GM18526 (cell line): ENCODE data around the gene CLC.

ENCODE experiments used
- POLR2A ChIP-seq: IDR thresholded peaks from 3 replicates; pipeline ENCODE4 v1.6.1; 2011; ENCODE audit not compliant: insufficient read length; ENCODE audit errors: extremely low read depth

Gene CLC

DNA sequence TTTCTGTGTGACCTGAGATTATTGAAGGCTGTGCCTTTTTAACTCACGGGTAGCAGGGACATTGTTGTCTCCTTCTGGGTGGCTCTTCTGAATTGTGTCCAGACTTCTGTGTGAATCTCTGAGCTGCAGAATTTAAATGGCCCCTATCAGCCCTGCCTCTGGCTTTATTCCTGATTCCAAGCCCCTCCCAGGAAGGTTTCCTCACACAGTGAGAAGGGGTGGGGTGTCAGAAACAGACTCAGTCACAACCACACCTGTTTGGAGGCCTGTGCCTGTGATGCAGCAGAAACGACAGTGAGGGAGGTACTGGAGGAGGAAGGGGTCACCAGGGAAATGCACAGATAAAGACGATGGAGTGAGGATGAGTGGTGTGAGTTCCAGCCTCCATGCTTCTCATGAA, at the start of gene CLC:
Gene CLC, minus strand, starts transcription at position 139 of the 400 bp plus-strand sequence. Its CDS starts 77 bp downstream, at position 62.
- no peak for TF ChIP-seq POLR2A

DNA sequence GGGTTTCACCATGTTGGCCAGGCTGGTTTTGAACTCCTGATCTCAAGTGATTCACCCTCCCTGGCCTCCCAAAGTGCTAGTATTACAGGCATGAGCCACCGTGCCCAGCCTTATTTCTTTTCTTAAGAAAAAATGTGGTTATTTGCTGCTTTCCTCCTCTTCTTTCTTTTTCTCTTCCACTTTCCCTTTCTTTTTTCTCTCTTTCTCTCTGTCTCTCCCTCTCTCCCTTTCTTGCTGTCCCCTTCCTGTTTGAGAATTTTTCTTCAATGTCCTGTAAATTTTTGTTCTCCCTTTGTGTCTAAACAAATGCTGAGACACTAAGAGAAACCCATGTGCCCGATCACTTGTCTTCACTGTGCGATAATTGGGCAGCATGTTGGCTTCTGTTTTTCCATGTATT, 43.1 kb upstream of the CLC start:
- TF ChIP-seq POLR2A, result no peak

DNA sequence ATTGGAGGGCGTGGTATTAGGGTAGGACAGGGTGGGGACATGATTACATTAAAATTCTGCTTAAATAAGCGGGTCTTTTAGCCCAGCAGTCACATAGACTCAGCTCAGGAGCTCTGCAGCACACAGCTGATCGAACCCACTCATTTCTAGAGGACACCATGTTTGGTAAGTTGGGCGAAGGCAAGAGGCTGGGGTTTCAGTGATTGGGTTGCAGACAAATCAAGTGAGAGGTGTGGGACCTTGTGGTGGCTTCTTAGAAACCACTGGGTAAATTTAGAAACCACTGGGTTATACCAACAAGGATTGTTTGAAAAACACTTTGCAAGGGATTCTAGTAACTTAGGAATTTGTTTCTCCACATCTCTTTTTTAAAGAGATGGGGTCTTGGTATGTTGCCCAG, 40.9 kb upstream of the CLC start, which contains the start of gene LEUTX:
Gene LEUTX, plus strand, starts transcription at position 92 of the 400 bp plus-strand sequence. Its CDS starts 67 bp downstream, at position 159.
- TF ChIP-seq POLR2A, result no peak

DNA sequence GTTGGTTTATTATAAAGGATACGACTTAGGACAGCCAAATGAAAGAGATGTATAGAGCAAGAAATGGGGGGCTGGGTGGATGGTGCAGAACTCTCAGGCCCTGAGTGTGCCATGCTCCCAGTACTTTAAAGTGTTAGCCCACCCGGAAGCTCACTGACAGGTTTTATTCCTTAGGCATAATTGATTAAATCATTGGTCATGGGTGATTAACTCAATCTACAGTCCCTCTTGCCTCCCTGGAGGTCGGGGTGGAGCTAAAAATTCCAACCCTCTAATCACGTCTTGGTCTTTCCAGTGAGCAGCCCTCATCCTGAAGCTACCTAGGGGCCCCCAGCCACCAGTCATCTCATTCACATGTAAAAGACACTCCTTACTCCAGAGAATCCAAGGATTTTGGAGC, 31.0 kb upstream of the CLC start:
- TF ChIP-seq POLR2A, result no peak

DNA sequence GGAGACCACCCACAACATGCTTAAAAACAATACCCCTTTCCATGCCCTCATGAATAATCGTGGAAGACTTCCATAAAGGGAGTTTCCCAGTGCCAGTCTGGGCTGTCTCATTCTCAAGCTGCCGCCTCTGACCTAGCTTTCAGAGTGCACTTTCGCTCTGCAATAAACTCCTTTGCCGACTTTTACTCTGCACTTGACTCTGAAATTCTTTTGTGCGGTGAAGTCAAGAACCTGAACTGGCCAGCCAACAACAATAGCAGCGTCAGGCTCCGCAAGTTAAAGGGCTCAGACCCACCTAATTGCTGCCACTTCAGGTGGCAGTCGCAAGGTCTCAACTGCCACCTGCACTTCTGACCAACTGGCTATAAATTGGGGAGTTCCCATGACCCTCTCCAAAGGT, 30.5 kb upstream of the CLC start:
- TF ChIP-seq POLR2A, result no peak

DNA sequence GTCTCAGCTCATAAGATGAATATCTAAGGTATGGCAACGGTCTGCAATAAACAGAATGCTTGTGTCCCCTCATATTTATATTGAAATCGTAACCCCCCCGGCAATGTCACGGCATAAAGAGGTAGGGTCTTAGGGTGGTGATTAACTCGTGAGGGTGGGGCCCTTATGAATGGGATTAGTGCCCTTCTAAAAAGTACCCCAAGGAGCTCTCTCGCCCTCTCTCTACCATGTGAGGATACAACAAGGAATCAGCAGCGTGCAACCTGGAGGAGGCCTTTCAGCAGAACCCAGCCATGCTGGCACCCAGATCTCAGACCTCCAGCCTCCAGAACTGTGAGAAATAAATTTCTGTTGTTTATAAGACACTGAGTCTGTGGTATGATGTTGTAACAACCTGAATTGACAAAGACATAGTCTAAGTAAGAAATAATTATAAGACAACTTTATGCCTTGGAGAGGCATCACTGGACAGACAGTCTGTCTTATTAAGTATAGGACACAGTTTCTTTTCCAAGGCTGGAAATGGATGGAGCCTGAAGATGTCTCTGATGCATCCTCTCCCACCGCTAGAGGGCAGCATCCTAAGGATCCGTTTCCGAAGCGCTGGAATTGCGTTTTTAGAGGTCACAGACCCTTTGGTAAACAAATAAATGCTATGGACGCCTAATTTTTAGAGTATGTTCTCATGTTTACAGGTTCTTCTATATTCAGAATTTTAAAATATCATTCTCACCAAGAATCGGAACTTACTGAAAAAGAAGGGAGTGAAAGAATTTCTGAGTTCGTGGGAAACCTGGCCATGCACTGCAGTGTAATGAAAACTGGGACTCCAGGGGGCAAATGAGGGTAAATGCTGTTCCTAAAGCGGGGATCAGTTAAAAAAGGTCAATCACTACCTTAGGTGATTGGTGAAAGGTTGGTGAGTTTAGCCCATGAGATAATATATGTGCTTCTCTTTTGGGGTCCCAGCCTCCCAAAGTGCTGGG, 27.6 kb upstream of the CLC start:
- TF ChIP-seq POLR2A, result no peak

DNA sequence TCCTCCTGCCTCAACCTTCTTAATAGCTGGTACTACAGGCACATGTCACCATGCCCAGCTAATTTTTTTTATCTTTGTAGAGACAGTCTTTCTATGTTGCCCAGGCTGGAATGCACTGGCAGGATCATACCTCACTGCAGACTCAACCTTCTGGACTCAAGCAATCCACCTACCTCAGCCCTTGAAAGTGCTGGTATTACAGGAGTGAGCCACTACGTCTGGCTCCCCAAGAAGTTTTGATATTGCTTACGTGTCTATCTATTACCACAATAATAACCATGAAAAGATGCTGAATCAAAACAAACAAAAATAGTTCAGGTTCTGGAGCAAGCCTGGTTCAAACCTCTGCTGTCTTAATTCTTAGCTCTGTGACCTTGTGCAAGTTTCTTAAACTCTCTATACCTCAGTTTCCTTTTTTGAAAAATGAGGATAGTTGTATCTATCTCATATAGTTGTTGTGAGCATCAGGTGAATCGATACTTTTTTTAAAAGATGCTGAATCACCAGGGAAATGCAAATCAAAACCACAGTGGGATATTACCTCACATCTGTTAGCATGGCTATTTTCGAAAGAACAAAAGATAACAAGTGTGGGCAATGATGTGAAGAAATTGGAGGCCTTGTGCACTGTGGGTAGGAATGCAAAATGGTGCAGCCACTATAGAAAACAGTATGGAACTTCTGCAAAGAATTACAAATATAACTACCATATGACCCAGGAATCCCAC, 21.8 kb upstream of the CLC start:
- no peak for TF ChIP-seq POLR2A

DNA sequence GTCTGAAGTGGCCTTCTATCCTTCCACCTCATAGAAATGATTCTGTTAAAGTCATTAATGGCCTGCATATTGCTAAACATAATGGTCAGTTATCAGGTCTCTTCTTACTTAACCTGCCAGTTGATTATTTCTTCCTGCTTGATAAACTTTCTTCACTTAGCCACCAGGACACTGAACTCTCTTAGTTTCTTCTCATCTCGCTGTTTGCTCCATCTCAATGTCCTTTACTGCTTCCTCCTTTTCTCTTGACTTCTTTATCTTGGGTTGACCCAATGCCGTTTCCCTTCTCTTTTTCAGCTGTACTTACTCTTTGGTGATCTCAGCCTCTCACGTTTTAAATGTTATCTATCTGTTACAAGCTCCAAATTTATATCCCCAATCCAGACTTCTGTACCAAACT, 17.1 kb upstream of the CLC start:
- no peak for TF ChIP-seq POLR2A

DNA sequence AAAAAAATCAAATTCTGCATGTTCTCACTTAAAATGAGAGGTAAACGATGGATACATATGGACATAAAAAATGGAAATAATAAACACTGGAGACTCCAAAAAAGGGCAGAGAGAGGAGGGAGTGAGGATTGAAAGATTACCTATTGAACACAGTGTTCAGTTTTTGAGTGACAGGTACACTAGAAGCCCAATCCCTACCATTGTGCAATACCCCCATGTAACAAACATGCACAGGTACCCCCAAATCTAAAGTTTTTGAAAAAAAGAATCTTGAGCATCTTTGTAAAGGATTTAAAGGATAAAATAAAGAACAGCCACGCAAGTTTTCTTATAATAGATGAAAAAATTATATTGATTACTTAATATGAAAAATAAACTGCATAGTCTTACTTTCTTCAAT, 16.7 kb upstream of the CLC start:
- no peak for TF ChIP-seq POLR2A

DNA sequence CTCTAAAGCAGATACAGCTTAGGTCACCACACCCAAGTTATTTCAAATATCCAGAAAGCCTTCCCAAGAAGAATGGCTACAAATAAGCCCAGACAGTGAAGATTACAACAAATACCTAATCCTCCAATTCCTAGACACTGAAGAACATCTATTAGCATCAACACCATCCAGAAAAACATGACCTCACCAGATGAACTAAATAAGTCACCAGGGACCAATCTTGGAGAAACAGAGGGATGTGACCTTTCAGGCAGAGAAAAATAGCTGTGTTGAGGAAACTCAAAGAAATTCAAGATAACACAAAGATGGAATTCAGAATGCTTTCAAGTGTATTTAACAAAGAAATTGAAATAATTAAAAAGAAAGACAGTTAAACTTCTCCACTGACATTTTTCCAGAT, 15.0 kb upstream of the CLC start:
- TF ChIP-seq POLR2A, result no peak

DNA sequence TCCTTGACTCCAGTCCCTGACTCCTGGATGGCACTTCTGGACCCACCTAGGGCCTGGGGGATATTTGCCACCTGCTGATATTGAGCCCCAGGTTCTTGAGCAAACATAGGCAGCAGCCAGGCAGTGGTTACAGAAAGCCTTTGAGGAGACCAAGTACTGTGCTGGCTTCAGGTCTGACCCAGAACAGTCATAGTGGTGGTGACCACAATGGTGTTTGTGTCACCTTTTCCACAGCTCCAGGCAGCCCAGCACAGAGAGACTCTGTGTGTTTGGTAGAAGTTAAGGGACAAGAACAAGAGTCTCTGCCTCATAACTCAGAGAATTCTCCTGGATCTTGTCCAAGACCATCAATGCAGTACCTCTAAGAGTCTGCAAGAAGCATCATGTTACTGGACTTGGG, 14.6 kb upstream of the CLC start:
- no peak for TF ChIP-seq POLR2A

DNA sequence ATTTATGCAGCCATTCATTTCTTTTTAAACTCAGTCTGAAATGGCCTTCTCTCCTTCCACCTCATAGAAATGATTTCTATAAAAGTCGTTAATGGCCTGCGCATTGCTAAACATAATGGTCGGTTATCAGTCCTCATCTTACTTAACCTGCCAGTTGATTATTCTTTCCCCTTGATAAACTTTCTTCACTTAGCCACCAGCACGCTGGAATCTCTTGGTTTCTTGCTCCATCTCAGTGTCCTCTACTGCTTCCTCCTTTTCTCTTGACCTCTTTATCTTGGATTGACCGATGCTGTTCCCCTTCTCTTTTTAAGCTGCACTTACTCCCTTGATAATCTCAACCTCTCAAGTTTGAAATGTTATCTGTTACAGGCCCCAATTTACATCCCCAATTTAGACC, 12.2 kb upstream of the CLC start:
- TF ChIP-seq POLR2A, result no peak

DNA sequence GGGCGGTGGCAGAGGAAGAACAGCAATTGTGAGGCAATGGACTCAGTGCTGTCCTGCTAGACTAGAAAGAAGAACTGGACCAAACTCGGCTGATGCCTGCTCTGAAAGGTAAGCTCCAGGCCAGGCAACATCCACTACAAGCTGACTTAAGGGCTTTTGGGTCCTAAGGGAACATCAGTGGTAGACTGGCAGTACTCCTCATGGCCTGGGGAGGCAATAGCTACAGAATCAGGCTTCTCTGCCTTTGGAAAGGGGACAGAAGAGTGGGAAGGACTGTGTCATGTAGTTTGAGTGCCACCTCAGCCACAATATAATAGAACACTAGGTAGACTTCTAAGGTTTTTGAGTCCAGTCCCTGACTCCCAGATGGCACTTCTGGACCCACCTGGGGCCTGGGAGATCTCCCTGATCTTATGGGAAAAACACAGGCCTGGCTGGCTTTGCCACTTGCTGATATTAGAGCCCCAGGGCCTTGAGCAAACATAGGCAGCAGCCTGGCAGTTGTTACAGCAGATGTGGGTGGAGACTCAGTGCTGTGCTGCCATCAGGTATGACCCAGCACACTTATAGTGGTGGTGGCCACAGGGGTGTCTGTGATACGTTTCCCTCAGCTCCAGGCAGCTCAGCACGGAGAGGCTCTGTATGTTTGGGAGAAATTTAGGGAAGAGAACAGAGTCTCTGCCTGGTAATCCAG, 9.2 kb upstream of the CLC start:
- no peak for TF ChIP-seq POLR2A

DNA sequence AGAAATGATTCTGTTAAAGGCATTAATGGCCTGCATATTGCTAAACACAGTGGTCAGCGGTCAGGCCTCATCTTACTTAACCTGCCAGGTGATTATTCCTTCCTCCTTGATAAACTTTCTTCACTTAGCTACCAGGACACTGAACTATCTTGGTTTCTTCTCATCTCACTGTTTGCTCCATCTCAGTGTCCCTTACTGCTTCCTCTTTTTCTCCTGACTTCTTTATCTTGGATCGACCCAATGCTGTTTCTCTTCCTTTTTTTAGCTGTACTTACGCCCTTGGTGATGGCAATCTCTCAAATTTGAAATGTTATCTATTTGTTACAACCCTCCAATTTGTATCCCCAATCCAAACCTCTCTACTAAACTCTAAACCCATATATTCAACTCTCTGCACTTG, 7.8 kb upstream of the CLC start:
- TF ChIP-seq POLR2A, result no peak

DNA sequence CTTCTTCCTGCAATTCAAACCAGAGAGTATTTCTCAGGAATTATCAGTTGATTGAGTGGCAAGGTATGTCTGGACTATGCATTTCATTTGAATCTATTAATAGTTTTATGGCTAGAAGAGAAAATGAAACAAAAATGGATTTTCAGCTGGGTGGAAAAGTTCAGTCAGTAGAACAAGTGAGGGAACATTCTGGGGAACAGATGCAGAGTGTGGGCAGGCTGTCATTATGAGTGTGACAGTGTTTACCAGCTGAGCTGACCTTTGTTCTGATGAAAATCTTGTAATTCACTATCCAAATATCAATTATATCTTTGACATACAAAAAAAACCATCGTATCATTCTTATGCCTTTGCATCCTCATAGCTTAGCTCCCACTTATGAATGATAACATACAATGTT, 2.6 kb upstream of the CLC start:
- no peak for TF ChIP-seq POLR2A
